ENCODE data around the gene HJV.

HJV gene

DNA sequence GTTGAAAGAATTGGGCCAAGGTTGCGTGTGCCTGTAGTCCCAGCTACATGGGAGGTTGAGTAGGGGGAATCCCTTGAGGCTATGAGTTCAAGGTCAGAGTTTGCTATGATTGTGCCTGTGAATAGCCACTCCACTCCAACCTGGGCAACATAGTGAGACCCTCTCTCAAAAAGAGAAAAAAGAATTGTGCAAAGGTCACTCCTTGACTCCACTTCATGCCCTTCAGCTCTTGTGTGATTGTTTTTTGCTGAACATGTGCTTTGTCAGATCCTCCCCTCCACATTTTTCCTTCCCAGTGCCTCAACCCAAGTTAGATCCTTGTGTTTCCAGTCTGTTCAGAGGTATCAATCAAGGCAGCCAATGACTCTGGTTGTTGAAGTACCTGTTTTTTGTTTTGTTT is 33.6 kb downstream of the HJV start:
- 100% methylated on average over 1 of the region's 1 CpG for WGBS (ENCODE audit: insufficient coverage)
- H3K27me3 ChIP-seq (replicated peaks in 2 of 5; ENCODE audit: control insufficient read depth in 4 of 5, insufficient read depth in 5 of 5, low read length in 4 of 5), result no peaks in the 10 kb centered on the region
- peaks cover 0 to 12% (median 5%) of the 10 kb centered on the region in 4 experiments for H3K36me3 ChIP-seq (ENCODE audit: control insufficient read depth in 4 of 4, insufficient read depth in 4 of 4, low read length in 3 of 4)
- ChIA-PET CTCF (interaction anchor here (11.9 kb wide), 1 partner anchor 10 kb away, joined by 126 read pairs; no protein-coding TSS in a partner anchor), POLR2A (no interaction called here)
- no peak overlapping the region for H3K4me3 ChIP-seq (ENCODE audit: control insufficient read depth in 1 of 7, extremely low read depth in 1 of 7, insufficient read depth in 4 of 7, low read depth in 2 of 7, low read length in 6 of 7)
- DNase-seq, result no peak
- H3K9me3 ChIP-seq (ENCODE audit: control extremely low read depth in 1 of 5, control insufficient read depth in 4 of 5, insufficient read depth in 2 of 5, low read depth in 1 of 5, low read length in 4 of 5), result no peaks in the 10 kb centered on the region
- H3K27ac ChIP-seq (ENCODE audit: insufficient read depth in 1 of 2, low read depth in 1 of 2, low read length in 2 of 2, poor library complexity in 1 of 2, severe bottlenecking in 2 of 2), result no peak overlapping the region
- peaks cover 14 to 35% (median 32%) of the 10 kb centered on the region in 4 experiments for H3K4me1 ChIP-seq (ENCODE audit: control extremely low read depth in 1 of 4, control insufficient read depth in 4 of 4, insufficient read depth in 4 of 4, low read length in 3 of 4)

- POLR2A ChIA-PET, result no interaction called here
- 98% methylated on average over 5 of the region's 6 CpGs for WGBS (ENCODE audit: insufficient coverage)
- peaks cover 12 to 29% (median 21%) of the 10 kb centered on the region in 4 experiments for H3K4me1 ChIP-seq (ENCODE audit: control extremely low read depth in 1 of 4, control insufficient read depth in 4 of 4, insufficient read depth in 4 of 4, low read length in 3 of 4)
- H3K27ac ChIP-seq (ENCODE audit: insufficient read depth in 1 of 2, low read depth in 1 of 2, low read length in 2 of 2, poor library complexity in 1 of 2, severe bottlenecking in 2 of 2), result no peak overlapping the region
- H3K36me3 ChIP-seq (ENCODE audit: control insufficient read depth in 4 of 4, insufficient read depth in 4 of 4, low read length in 3 of 4), result no peaks in the 10 kb centered on the region
- no peak overlapping the region for H3K4me3 ChIP-seq (ENCODE audit: control insufficient read depth in 1 of 7, extremely low read depth in 1 of 7, insufficient read depth in 4 of 7, low read depth in 2 of 7, low read length in 6 of 7)
- CTCF ChIA-PET, result interaction anchor here (0.6 to 1.0 kb wide), 3 partner anchors 10 to 142 kb away, joined by 3 to 5 read pairs (median 3); partner anchors contain the start of genes NUDT17 and TXNIP
- DNase-seq, result no peak
- H3K27me3 ChIP-seq (replicated peaks in 2 of 5; ENCODE audit: control insufficient read depth in 4 of 5, insufficient read depth in 5 of 5, low read length in 4 of 5), result no peaks in the 10 kb centered on the region
- H3K9me3 ChIP-seq (ENCODE audit: control extremely low read depth in 1 of 5, control insufficient read depth in 4 of 5, insufficient read depth in 2 of 5, low read depth in 1 of 5, low read length in 4 of 5), result no peaks in the 10 kb centered on the region
These were observed 35.0 kb downstream of the HJV start for GRCh38 chr1:145986551-145986950.

- Histone ChIP-seq H3K4me3 (ENCODE audit: control insufficient read depth in 1 of 7, extremely low read depth in 1 of 7, insufficient read depth in 4 of 7, low read depth in 2 of 7, low read length in 6 of 7) (peak overlapping the region in 3 of 7 experiments; percentile 19 to 51 (median 49)), H3K4me1 (ENCODE audit: control extremely low read depth in 1 of 4, control insufficient read depth in 4 of 4, insufficient read depth in 4 of 4, low read length in 3 of 4) (peaks cover 12 to 30% (median 23%) of the 10 kb centered on the region in 4 experiments), H3K27ac (ENCODE audit: insufficient read depth in 1 of 2, low read depth in 1 of 2, low read length in 2 of 2, poor library complexity in 1 of 2, severe bottlenecking in 2 of 2) (peak overlapping the region in 1 of 2 experiments; percentile 52), H3K36me3 (ENCODE audit: control insufficient read depth in 4 of 4, insufficient read depth in 4 of 4, low read length in 3 of 4) (no peaks in the 10 kb centered on the region), H3K9me3 (ENCODE audit: control extremely low read depth in 1 of 5, control insufficient read depth in 4 of 5, insufficient read depth in 2 of 5, low read depth in 1 of 5, low read length in 4 of 5) (no peaks in the 10 kb centered on the region), H3K27me3 (replicated peaks in 2 of 5; ENCODE audit: control insufficient read depth in 4 of 5, insufficient read depth in 5 of 5, low read length in 4 of 5) (no peaks in the 10 kb centered on the region)
- DNase-seq, result peak in 2 of 3 donors; percentile 63 to 71
- ChIA-PET POLR2A (interaction anchor here (0.8 kb wide), 1 partner anchor 12 kb away, joined by 3 read pairs; no protein-coding TSS in a partner anchor), CTCF (interaction anchor here (0.8 to 1.3 kb wide), 4 partner anchors 8 to 62 kb away, joined by 3 to 5 read pairs (median 4); partner anchors contain the start of gene TXNIP)
- WGBS (ENCODE audit: insufficient coverage), result 67% methylated on average over 5 of the region's 15 CpGs
These were observed 35.8 kb downstream of the HJV start for GRCh38 chr1:145985502-145986439.

GRCh38 chr1:145985129-145985501 is 36.4 kb downstream of the HJV start:
- no peak for DNase-seq
- WGBS (ENCODE audit: insufficient coverage), result no CpG with 5 or more reads among the region's 2 CpGs
- ChIA-PET POLR2A (interaction anchor here (0.8 kb wide), 1 partner anchor 13 kb away, joined by 3 read pairs; no protein-coding TSS in a partner anchor), CTCF (interaction anchor here (0.8 to 10.6 kb wide), 3 partner anchors 8 to 27 kb away, joined by 4 to 242 read pairs (median 4); no protein-coding TSS in a partner anchor)
- Histone ChIP-seq H3K9me3 (ENCODE audit: control extremely low read depth in 1 of 5, control insufficient read depth in 4 of 5, insufficient read depth in 2 of 5, low read depth in 1 of 5, low read length in 4 of 5) (no peaks in the 10 kb centered on the region), H3K27me3 (replicated peaks in 2 of 5; ENCODE audit: control insufficient read depth in 4 of 5, insufficient read depth in 5 of 5, low read length in 4 of 5) (no peaks in the 10 kb centered on the region), H3K36me3 (ENCODE audit: control insufficient read depth in 4 of 4, insufficient read depth in 4 of 4, low read length in 3 of 4) (no peaks in the 10 kb centered on the region), H3K4me3 (ENCODE audit: control insufficient read depth in 1 of 7, extremely low read depth in 1 of 7, insufficient read depth in 4 of 7, low read depth in 2 of 7, low read length in 6 of 7) (peak overlapping the region in 2 of 7 experiments; percentile 19 to 51), H3K4me1 (ENCODE audit: control extremely low read depth in 1 of 4, control insufficient read depth in 4 of 4, insufficient read depth in 4 of 4, low read length in 3 of 4) (peaks cover 19 to 37% (median 29%) of the 10 kb centered on the region in 4 experiments), H3K27ac (ENCODE audit: insufficient read depth in 1 of 2, low read depth in 1 of 2, low read length in 2 of 2, poor library complexity in 1 of 2, severe bottlenecking in 2 of 2) (peak overlapping the region in 1 of 2 experiments; percentile 52)

- H3K4me1 ChIP-seq (ENCODE audit: control extremely low read depth in 1 of 4, control insufficient read depth in 4 of 4, insufficient read depth in 4 of 4, low read length in 3 of 4), result peaks cover 26 to 46% (median 38%) of the 10 kb centered on the region in 4 experiments
- no peaks in the 10 kb centered on the region for H3K36me3 ChIP-seq (ENCODE audit: control insufficient read depth in 4 of 4, insufficient read depth in 4 of 4, low read length in 3 of 4)
- ChIA-PET POLR2A (interaction anchor here (1.0 kb wide), 1 partner anchor 9 kb away, joined by 3 read pairs; no protein-coding TSS in a partner anchor), CTCF (interaction anchor here (1.3 to 10.6 kb wide), 2 partner anchors 10 to 28 kb away, joined by 4 to 242 read pairs; no protein-coding TSS in a partner anchor)
- no peak overlapping the region for H3K4me3 ChIP-seq (ENCODE audit: control insufficient read depth in 1 of 7, extremely low read depth in 1 of 7, insufficient read depth in 4 of 7, low read depth in 2 of 7, low read length in 6 of 7)
- DNase-seq, result no peak
- H3K27ac ChIP-seq (ENCODE audit: insufficient read depth in 1 of 2, low read depth in 1 of 2, low read length in 2 of 2, poor library complexity in 1 of 2, severe bottlenecking in 2 of 2), result no peak overlapping the region
- H3K27me3 ChIP-seq (replicated peaks in 2 of 5; ENCODE audit: control insufficient read depth in 4 of 5, insufficient read depth in 5 of 5, low read length in 4 of 5), result no peaks in the 10 kb centered on the region
- 91% methylated on average over 7 of the region's 12 CpGs for WGBS (ENCODE audit: insufficient coverage)
- no peaks in the 10 kb centered on the region for H3K9me3 ChIP-seq (ENCODE audit: control extremely low read depth in 1 of 5, control insufficient read depth in 4 of 5, insufficient read depth in 2 of 5, low read depth in 1 of 5, low read length in 4 of 5)
These were observed 37.3 kb downstream of the HJV start for GRCh38 chr1:145983960-145984830.

- no peak for DNase-seq
- H3K27me3 ChIP-seq (replicated peaks in 2 of 5; ENCODE audit: control insufficient read depth in 4 of 5, insufficient read depth in 5 of 5, low read length in 4 of 5), result no peaks in the 10 kb centered on the region
- peaks cover 35 to 55% (median 48%) of the 10 kb centered on the region in 4 experiments for H3K4me1 ChIP-seq (ENCODE audit: control extremely low read depth in 1 of 4, control insufficient read depth in 4 of 4, insufficient read depth in 4 of 4, low read length in 3 of 4)
- POLR2A ChIA-PET, result no interaction called here
- H3K9me3 ChIP-seq (ENCODE audit: control extremely low read depth in 1 of 5, control insufficient read depth in 4 of 5, insufficient read depth in 2 of 5, low read depth in 1 of 5, low read length in 4 of 5), result no peaks in the 10 kb centered on the region
- H3K27ac ChIP-seq (ENCODE audit: insufficient read depth in 1 of 2, low read depth in 1 of 2, low read length in 2 of 2, poor library complexity in 1 of 2, severe bottlenecking in 2 of 2), result no peak overlapping the region
- CTCF ChIA-PET, result interaction anchor here (10.6 kb wide), 1 partner anchor 29 kb away, joined by 242 read pairs; no protein-coding TSS in a partner anchor
- WGBS (ENCODE audit: insufficient coverage), result 100% methylated on average over 1 of the region's 1 CpG
- H3K4me3 ChIP-seq (ENCODE audit: control insufficient read depth in 1 of 7, extremely low read depth in 1 of 7, insufficient read depth in 4 of 7, low read depth in 2 of 7, low read length in 6 of 7), result no peak overlapping the region
- peaks cover 0 to 2% (median 0%) of the 10 kb centered on the region in 4 experiments for H3K36me3 ChIP-seq (ENCODE audit: control insufficient read depth in 4 of 4, insufficient read depth in 4 of 4, low read length in 3 of 4)
These were observed 38.3 kb downstream of the HJV start for GRCh38 chr1:145983206-145983675.
